SK-N-SH (cell line): Measurements from ENCODE around the gene MRGPRD. TPM values are rescaled to one million over a fixed set of nuclear protein-coding genes. Genes with fewer than 3 reads are reported as not detected.

Experiments used
- CTCF ChIA-PET: fragments of 300-600, 350-600 bp; formaldehyde crosslinking; extraction: SDS; loops from one replicate; lab custom pipeline; 2021; lab: Yijun Ruan, JAX
- POLR2A ChIA-PET: fragments of 350-600 bp; sonication (Branson Sonifier 250); formaldehyde crosslinking; extraction: SDS; loops from one replicate; lab custom pipeline; 2020; ENCODE audit warnings: antibody characterized with exemption, inconsistent platforms; lab: Yijun Ruan, JAX
- DNase-seq: peaks from one replicate; pipeline ENCODE4 v3.0.0; 2012
- H2AFZ ChIP-seq: fragments of 200-600 bp; sonication (generic); 2 replicates; pipeline ENCODE4 v1.8.1; 2016; ENCODE audit warnings: antibody characterized with exemption, mild to moderate bottlenecking, low read depth
- H3F3A ChIP-seq: fragments of 200-600 bp; sonication (generic); replicated peaks from 2 replicates; pipeline ENCODE3; 2016; ENCODE audit warnings: antibody characterized with exemption, mild to moderate bottlenecking; ENCODE audit not compliant: insufficient read depth
- H3K27ac ChIP-seq, 2 experiments: fragments of 200-500 bp in 1 of 2; fragments of 200-600 bp in 1 of 2; sonication (Bioruptor generic) in 1 of 2; sonication (generic), shearing (Covaris generic) in 1 of 2; 2 replicates each; pipeline versions ENCODE4 v1.5.1 to v1.6.1; 2014 to 2016; ENCODE audit warnings: low read depth in 2 of 2, inconsistent platforms in 1 of 2, low read length in 1 of 2, mild to moderate bottlenecking in 1 of 2, mixed read lengths in 1 of 2
- H3K27me3 ChIP-seq: fragments of 200-600 bp; sonication (generic), shearing (Covaris generic); 2 replicates; pipeline ENCODE4 v1.6.1; 2016; ENCODE audit warnings: mixed run types; ENCODE audit not compliant: insufficient read depth
- H3K36me3 ChIP-seq, 2 experiments: fragments of 200-500 bp in 1 of 2; fragments of 200-600 bp in 1 of 2; sonication (Bioruptor generic) in 1 of 2; sonication (generic) in 1 of 2; replicated peaks in 1 of 2; 2 replicates each; pipeline versions ENCODE3 to v1.5.1; 2014 to 2016; ENCODE audit warnings: low read length in 1 of 2, mild to moderate bottlenecking in 1 of 2; ENCODE audit not compliant: insufficient read depth in 2 of 2, control insufficient read depth in 1 of 2
- H3K4me1 ChIP-seq, 2 experiments: fragments of 200-500 bp in 1 of 2; fragments of 200-600 bp in 1 of 2; sonication (Bioruptor generic) in 1 of 2; sonication (generic), shearing (Covaris generic) in 1 of 2; 2 replicates each; pipeline versions ENCODE4 v1.5.1 to v1.6.1; 2014 to 2016; ENCODE audit warnings: low read depth in 1 of 2, low read length in 1 of 2, mixed run types in 1 of 2; ENCODE audit not compliant: insufficient read depth in 2 of 2, control insufficient read depth in 1 of 2
- H3K4me2 ChIP-seq: fragments of 200-600 bp; sonication (generic), shearing (Covaris generic); 2 replicates; pipeline ENCODE4 v1.6.1; 2017; ENCODE audit warnings: mixed run types
- H3K4me3 ChIP-seq, 2 experiments: fragments of 200-500 bp in 1 of 2; fragments of 200-600 bp in 1 of 2; sonication (Bioruptor generic) in 1 of 2; sonication (generic), shearing (Covaris generic) in 1 of 2; 2 replicates each; pipeline versions ENCODE4 v1.5.1 to v1.8.1; 2014 to 2016; ENCODE audit warnings: low read depth in 2 of 2, inconsistent platforms in 1 of 2, low read length in 1 of 2, mild to moderate bottlenecking in 1 of 2, mixed read lengths in 1 of 2, moderate library complexity in 1 of 2
- H3K79me2 ChIP-seq: fragments of 200-600 bp; sonication (generic); 2 replicates; pipeline ENCODE4 v1.8.1; 2017; ENCODE audit warnings: mild to moderate bottlenecking; ENCODE audit not compliant: insufficient read depth
- H3K9ac ChIP-seq: fragments of 200-600 bp; sonication (generic); 2 replicates; pipeline ENCODE4 v1.6.1; 2017; ENCODE audit warnings: mixed run types
- H3K9me2 ChIP-seq: fragments of 200-600 bp; sonication (generic); 2 replicates; pipeline ENCODE4 v1.6.1; 2017; ENCODE audit warnings: mixed run types
- H3K9me3 ChIP-seq: fragments of 200-600 bp; sonication (generic); 2 replicates; pipeline ENCODE4 v1.6.1; 2017; ENCODE audit warnings: mixed run types, mild to moderate bottlenecking, moderate library complexity
- H4K20me1 ChIP-seq: fragments of 200-600 bp; sonication (generic); 2 replicates; pipeline ENCODE4 v1.6.1; 2017; ENCODE audit warnings: mild to moderate bottlenecking, mixed run types; ENCODE audit not compliant: insufficient read depth
- CTCF ChIP-seq: fragments of 200-600 bp; sonication (generic); IDR thresholded peaks from 2 replicates; pipeline ENCODE4 v1.6.1; 2017; ENCODE audit warnings: antibody characterized with exemption, mild to moderate bottlenecking, moderate library complexity
- ELF1 ChIP-seq: IDR thresholded peaks from 2 replicates; pipeline ENCODE4 v1.4.0; 2012
- EZH2phosphoT487 ChIP-seq: fragments of 200-600 bp; sonication (generic); IDR thresholded peaks from 2 replicates; pipeline ENCODE4 v1.6.1; 2017; ENCODE audit warnings: low read depth, mixed run types, mild to moderate bottlenecking, antibody characterized with exemption, moderate library complexity, borderline replicate concordance
- FOXJ3 ChIP-seq: sonication (generic); formaldehyde crosslinking; IDR thresholded peaks from 2 replicates; pipeline ENCODE4 v1.5.1; 2020; ENCODE audit warnings: mild to moderate bottlenecking, missing genetic modification reagents
- GABPA ChIP-seq: IDR thresholded peaks from 2 replicates; pipeline ENCODE4 v1.4.0; 2012; ENCODE audit warnings: low read depth, mild to moderate bottlenecking
- GATA2 ChIP-seq: sonication (generic); formaldehyde crosslinking; IDR thresholded peaks from 2 replicates; pipeline ENCODE4 v1.5.0; 2020; ENCODE audit warnings: mild to moderate bottlenecking, missing genetic modification reagents
- IRF3 ChIP-seq: fragments of 150-350 bp; IDR thresholded peaks from 2 replicates; pipeline ENCODE4 v1.6.1; 2016; ENCODE audit warnings: mild to moderate bottlenecking, low read depth, low read length
- MEF2A ChIP-seq: IDR thresholded peaks from 2 replicates; pipeline ENCODE4 v1.4.0; 2012; ENCODE audit warnings: low read depth, borderline replicate concordance
- NRF1 ChIP-seq: IDR thresholded peaks from 2 replicates; pipeline ENCODE4 v1.6.1; 2012; ENCODE audit warnings: low read depth, mild to moderate bottlenecking, low read length
- RCOR1 ChIP-seq: fragments of 150-350 bp; IDR thresholded peaks from 2 replicates; pipeline ENCODE4 v1.6.1; 2017; ENCODE audit warnings: antibody characterized with exemption, low read length
- REST ChIP-seq: IDR thresholded peaks from 2 replicates; pipeline ENCODE4 v1.6.1; 2012; ENCODE audit warnings: mild to moderate bottlenecking, low read depth, low read length, moderate library complexity
- SIN3A ChIP-seq: IDR thresholded peaks from 2 replicates; pipeline ENCODE4 v1.6.1; 2012; ENCODE audit warnings: low read depth, mild to moderate bottlenecking, low read length, moderate library complexity, borderline replicate concordance
- TAF1 ChIP-seq: IDR thresholded peaks from 2 replicates; pipeline ENCODE4 v1.6.1; 2012; ENCODE audit warnings: low read depth, mild to moderate bottlenecking, low read length, moderate library complexity, borderline replicate concordance
- TCF12 ChIP-seq: IDR thresholded peaks from 2 replicates; pipeline ENCODE4 v1.4.0; 2012
- YY1 ChIP-seq: IDR thresholded peaks from 2 replicates; pipeline ENCODE4 v1.4.0; 2012; ENCODE audit warnings: low read depth, mild to moderate bottlenecking
- WGBS: methylation state at CpG from one replicate; pipeline ENCODE4 v1.1.6; 2017; ENCODE audit warnings: low lambda C conversion rate; 5-methylcytosine and 5-hydroxymethylcytosine counted together
- polyA plus RNA-seq, 3 experiments: library from polyadenylated mRNA; depleted of rRNA; stranded (reverse); fragments of >200 nt; gene quantifications; 2 replicates each; pipeline ENCODE4 v1.2.3, GENCODE V29; 2012
- TF ChIP-seq, protein P1 (sequence below): IDR thresholded peaks from 2 replicates; pipeline ENCODE4 v1.4.0; 2012; ENCODE audit warnings: low read depth
- TF ChIP-seq, protein P2 (sequence below): fragments of 150-350 bp; IDR thresholded peaks from 2 replicates; pipeline ENCODE4 v1.6.1; 2017; ENCODE audit warnings: antibody characterized with exemption, low read length, low read depth, borderline replicate concordance

MRGPRD gene
- polyA plus RNA-seq, 1 of the 3 experiments (the other 2 are of a cell fraction) = not detected

GRCh38 chr11:68983801-68984200 lies 3.0 kb upstream of the MRGPRD start (continued):
- TF ChIP-seq IRF3 = no peak
- no peak for TF ChIP-seq TCF12
- no peak for TF ChIP-seq GABPA
- TF ChIP-seq ELF1 = no peak

DNA sequence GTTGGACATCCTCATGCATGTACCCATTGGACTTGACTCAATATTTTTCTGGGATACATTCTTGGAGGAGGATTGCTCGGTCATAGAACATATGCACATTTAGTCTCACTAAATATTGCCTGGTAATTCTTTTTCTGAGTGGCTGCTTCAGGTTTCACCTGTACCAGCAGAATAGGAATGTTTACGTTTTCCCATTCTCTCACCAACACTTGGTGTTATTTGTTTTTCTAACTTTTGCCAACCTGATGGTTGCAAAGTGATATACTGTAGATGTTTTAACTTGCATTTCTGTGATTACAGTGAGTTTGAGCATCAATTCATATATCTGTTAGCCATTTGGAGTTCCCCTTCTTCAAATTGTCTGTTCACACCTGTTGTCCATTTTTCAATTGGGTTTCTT lies 1.3 kb upstream of the MRGPRD start:
- ChIA-PET CTCF (interaction anchor here (0.6 kb wide), 1 partner anchor 74 kb away, joined by 3 read pairs; no protein-coding TSS in a partner anchor), POLR2A (no interaction called here)
- Histone ChIP-seq H3K4me2 (no peak overlapping the region), H3K4me1 (peaks cover 0 to 10% of the 10 kb centered on the region in 2 experiments; a peak in 2 of 4 replicates), H3K9ac (no peak overlapping the region), H3K4me3 (no peak overlapping the region), H3K79me2 (no peaks in the 10 kb centered on the region), H3K27ac (no peak overlapping the region), H3K36me3 (no peaks in the 10 kb centered on the region), H3F3A (no peaks in the 10 kb centered on the region), H3K9me2 (no peaks in the 10 kb centered on the region), H3K9me3 (no peaks in the 10 kb centered on the region), H4K20me1 (no peaks in the 10 kb centered on the region), H3K27me3 (no peaks in the 10 kb centered on the region), H2AFZ (no peak overlapping the region)
- 41% methylated on average over 2 of the region's 2 CpGs for WGBS
- TF ChIP-seq FOXJ3 (CRISPR knock-in tag) (no peak), IRF3 (no peak), YY1 (no peak), NRF1 (no peak), GABPA (no peak), TAF1 (no peak), CTCF (no peak), MEF2A (no peak), REST (no peak), RCOR1 (no peak), GATA2 (CRISPR knock-in tag) (no peak), SIN3A (no peak), EZH2phosphoT487 (no peak)
- TF ChIP-seq, protein P1, sequence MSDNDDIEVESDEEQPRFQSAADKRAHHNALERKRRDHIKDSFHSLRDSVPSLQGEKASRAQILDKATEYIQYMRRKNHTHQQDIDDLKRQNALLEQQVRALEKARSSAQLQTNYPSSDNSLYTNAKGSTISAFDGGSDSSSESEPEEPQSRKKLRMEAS = no peak
- TF ChIP-seq, protein P2, sequence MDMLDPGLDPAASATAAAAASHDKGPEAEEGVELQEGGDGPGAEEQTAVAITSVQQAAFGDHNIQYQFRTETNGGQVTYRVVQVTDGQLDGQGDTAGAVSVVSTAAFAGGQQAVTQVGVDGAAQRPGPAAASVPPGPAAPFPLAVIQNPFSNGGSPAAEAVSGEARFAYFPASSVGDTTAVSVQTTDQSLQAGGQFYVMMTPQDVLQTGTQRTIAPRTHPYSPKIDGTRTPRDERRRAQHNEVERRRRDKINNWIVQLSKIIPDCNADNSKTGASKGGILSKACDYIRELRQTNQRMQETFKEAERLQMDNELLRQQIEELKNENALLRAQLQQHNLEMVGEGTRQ = no peak
- DNase-seq = no peak
